CD4-positive, alpha-beta memory T cell (primary cell): Measurements from ENCODE around the gene BACE2. TPM values are rescaled to one million over a fixed set of nuclear protein-coding genes. Genes with fewer than 3 reads are reported as not detected.
"Not testable (repeated sequence)": the region's sequence is repeated elsewhere in the genome, so short reads cannot be mapped to it uniquely, and the experiment has no call there.

ENCODE experiments used
- CTCF ChIA-PET: fragments of 350-600 bp; sonication (Branson Sonifier 250); formaldehyde crosslinking; loops from one replicate; lab custom pipeline; 2021; ENCODE audit warnings: inconsistent platforms; ENCODE audit not compliant: partially characterized antibody; lab: Charles Lee
- POLR2A ChIA-PET: fragments of 350-600 bp; sonication (Branson Sonifier 250); formaldehyde crosslinking; loops from one replicate; lab custom pipeline; 2021; ENCODE audit not compliant: partially characterized antibody; lab: Charles Lee
- DNase-seq, 5 donors: peaks; one replicate each; pipeline versions ENCODE4 v3.0.0 to v3.0.0-alpha.2; 2020 to 2022; ENCODE audit warnings: mixed read lengths in 1 of 5
- H3K27ac ChIP-seq: one replicate; pipeline ENCODE4 v1.7.0; 2013; ENCODE audit warnings: low read depth, low read length
- H3K27me3 ChIP-seq: 2 replicates; pipeline ENCODE4 v1.7.0; 2013; ENCODE audit warnings: mild to moderate bottlenecking, low read length, moderate library complexity; ENCODE audit not compliant: insufficient read depth
- H3K36me3 ChIP-seq: 2 replicates; pipeline ENCODE4 v1.7.0; 2013; ENCODE audit warnings: mild to moderate bottlenecking, low read length, moderate library complexity; ENCODE audit not compliant: insufficient read depth
- H3K4me1 ChIP-seq: 2 replicates; pipeline ENCODE4 v1.7.0; 2013; ENCODE audit warnings: mild to moderate bottlenecking, low read length, moderate library complexity; ENCODE audit not compliant: insufficient read depth
- H3K4me3 ChIP-seq, 2 donors: one replicate each; pipeline ENCODE4 v1.7.0; 2013; ENCODE audit warnings: low read length in 2 of 2, mild to moderate bottlenecking in 1 of 2
- H3K9me3 ChIP-seq, 2 donors: one replicate each; pipeline ENCODE4 v1.7.0; 2013; ENCODE audit warnings: low read length in 2 of 2, control low read depth in 1 of 2; ENCODE audit not compliant: control insufficient read depth in 1 of 2
- H3K27ac Mint-ChIP-seq, 7 donors: one replicate each; pipeline ENCODE4 v1.8.0; 2020 to 2021; ENCODE audit warnings: mixed read lengths in 7 of 7, mild to moderate bottlenecking in 6 of 7, inconsistent platforms in 3 of 7, moderate library complexity in 3 of 7
- H3K27me3 Mint-ChIP-seq, 2 donors: one replicate each; pipeline ENCODE4 v1.8.0; 2020 to 2021; ENCODE audit warnings: mixed read lengths in 2 of 2
- H3K36me3 Mint-ChIP-seq, 2 donors: one replicate each; pipeline ENCODE4 v1.8.0; 2020 to 2021; ENCODE audit warnings: mixed read lengths in 2 of 2, inconsistent platforms in 1 of 2, mild to moderate bottlenecking in 1 of 2
- H3K4me1 Mint-ChIP-seq, 4 donors: one replicate each; pipeline ENCODE4 v1.8.0; 2020 to 2021; ENCODE audit warnings: mixed read lengths in 4 of 4, mild to moderate bottlenecking in 1 of 4
- H3K4me3 Mint-ChIP-seq, 8 donors: one replicate each; pipeline ENCODE4 v1.8.0; 2020 to 2021; ENCODE audit warnings: mixed read lengths in 8 of 8, mild to moderate bottlenecking in 7 of 8, moderate library complexity in 6 of 8, inconsistent platforms in 3 of 8
- H3K9me3 Mint-ChIP-seq, 8 donors: one replicate each; pipeline ENCODE4 v1.8.0; 2020 to 2021; ENCODE audit warnings: mixed read lengths in 8 of 8, mild to moderate bottlenecking in 5 of 8, inconsistent platforms in 3 of 8, moderate library complexity in 1 of 8
- intact Hi-C: fragments of 100-400 bp; cut with micrococcal nuclease; formaldehyde crosslinking; loops from one replicate; pipeline ENCODE4 v1.15.1; 2023
- polyA plus RNA-seq, 2 donors: library from polyadenylated mRNA; unstranded; fragments of 300-500 nt; fragmentation: Illumina TruSeq; gene quantifications; one replicate each; pipeline ENCODE4 v1.2.3, GENCODE V29; 2021
- total RNA-seq, 2 experiments: library from RNA; stranded (reverse); gene quantifications; one replicate each; pipeline ENCODE4 v1.2.3, GENCODE V29; 2021

The BACE2 gene
- total and polyA plus RNA-seq, 4 experiments from 2014 or later: 0.10 to 0.52 TPM; not detected in 2

DNA sequence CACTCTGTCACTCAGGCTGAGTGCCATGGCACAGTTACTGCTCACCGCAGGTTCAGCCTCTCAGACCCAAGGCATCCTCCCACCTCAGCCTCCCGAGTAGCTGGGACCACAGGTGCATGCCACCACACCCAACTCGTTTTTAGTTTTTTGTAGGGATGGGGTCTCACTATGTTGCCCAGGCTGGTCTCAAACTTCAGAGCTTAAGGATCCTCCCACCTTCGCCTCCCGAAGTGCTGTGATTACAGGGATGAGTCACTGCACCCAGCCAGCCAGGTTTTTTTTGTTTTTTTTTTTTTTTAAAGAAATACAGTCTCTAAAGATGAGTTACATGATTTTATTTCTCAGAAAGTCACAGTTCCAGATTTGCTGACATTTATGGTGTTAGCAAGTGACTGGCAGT is 29.0 kb downstream of the BACE2 start:
- no peak overlapping the region for H3K4me3 ChIP-seq
- DNase-seq: no peak
- no peaks in the 10 kb centered on the region for H3K27me3 ChIP-seq
- Mint-ChIP-seq H3K36me3 (no peaks in the 10 kb centered on the region), H3K9me3 (peaks cover 0 to 2% (median 0%) of the 10 kb centered on the region in 8 donors), H3K27me3 (peaks cover 8 to 10% of the 10 kb centered on the region in 2 donors), H3K27ac (no peak overlapping the region), H3K4me3 (no peak overlapping the region), H3K4me1 (no peaks in the 10 kb centered on the region)
- H3K4me1 ChIP-seq: no peaks in the 10 kb centered on the region
- ChIA-PET POLR2A (no interaction called here), CTCF (no interaction called here)
- intact Hi-C loops: no loop called here
- H3K27ac ChIP-seq: no peak overlapping the region
- H3K9me3 ChIP-seq: no peaks in the 10 kb centered on the region
- H3K36me3 ChIP-seq: no peaks in the 10 kb centered on the region

DNA sequence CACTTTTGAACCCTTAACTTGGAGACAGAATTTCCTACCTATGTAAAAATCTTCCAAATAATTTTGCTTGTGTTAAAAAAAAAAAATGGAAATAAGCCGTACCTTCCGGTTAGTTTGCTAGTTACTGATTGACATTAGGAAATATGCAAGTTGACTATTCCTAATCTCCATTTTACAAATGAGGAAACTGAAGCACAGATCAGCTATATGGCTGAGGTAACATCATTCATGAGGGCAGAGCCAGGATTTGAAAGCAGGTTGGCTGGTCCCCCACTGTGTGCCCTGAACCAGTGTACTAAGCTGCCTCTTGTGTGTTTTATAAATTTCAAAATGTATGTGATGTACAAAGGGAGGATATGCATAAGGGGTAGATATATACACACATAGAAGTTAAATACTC is 29.6 kb downstream of the BACE2 start:
- no peak overlapping the region for H3K4me3 Mint-ChIP-seq
- H3K36me3 Mint-ChIP-seq: no peaks in the 10 kb centered on the region
- H3K4me3 ChIP-seq: no peak overlapping the region
- no peaks in the 10 kb centered on the region for H3K4me1 ChIP-seq
- peaks cover 8 to 10% of the 10 kb centered on the region in 2 donors for H3K27me3 Mint-ChIP-seq
- H3K36me3 ChIP-seq: no peaks in the 10 kb centered on the region
- H3K9me3 ChIP-seq: no peaks in the 10 kb centered on the region
- no peaks in the 10 kb centered on the region for H3K4me1 Mint-ChIP-seq
- intact Hi-C loops: no loop called here
- DNase-seq: no peak
- no peaks in the 10 kb centered on the region for H3K27me3 ChIP-seq
- peaks cover 0 to 4% (median 0%) of the 10 kb centered on the region in 8 donors for H3K9me3 Mint-ChIP-seq
- CTCF ChIA-PET: no interaction called here
- H3K27ac Mint-ChIP-seq: no peak overlapping the region
- POLR2A ChIA-PET: no interaction called here
- H3K27ac ChIP-seq: no peak overlapping the region

DNA sequence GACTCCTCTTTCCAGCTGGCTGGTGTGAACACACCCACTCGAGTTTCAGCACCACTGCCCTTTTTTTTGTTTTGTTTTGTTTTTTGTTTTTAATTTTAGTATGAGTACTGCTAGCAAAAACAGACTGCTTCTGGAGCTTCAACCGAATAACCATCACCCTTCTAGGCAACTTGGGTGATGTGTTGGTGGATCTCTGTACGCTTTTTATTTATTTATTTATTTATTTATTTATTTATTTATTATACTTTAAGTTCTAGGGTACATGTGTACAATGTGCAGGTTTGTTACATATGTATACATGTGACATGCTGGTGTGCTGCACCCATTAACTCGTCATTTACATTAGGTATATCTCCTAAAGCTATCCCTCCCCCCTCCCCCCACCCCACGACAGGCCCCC is 30.7 kb downstream of the BACE2 start:
- H3K4me1 Mint-ChIP-seq, POLR2A ChIA-PET, H3K9me3 ChIP-seq, H3K36me3 Mint-ChIP-seq, CTCF ChIA-PET, H3K27ac Mint-ChIP-seq, H3K27ac ChIP-seq, H3K4me3 ChIP-seq, H3K36me3 ChIP-seq, H3K27me3 ChIP-seq, DNase-seq, intact Hi-C loops, H3K9me3 Mint-ChIP-seq, H3K4me3 Mint-ChIP-seq, H3K4me1 ChIP-seq: not testable (repeated sequence)
- H3K27me3 Mint-ChIP-seq: peaks cover 15 to 20% of the 10 kb centered on the region in 2 donors

- no peaks in the 10 kb centered on the region for H3K9me3 ChIP-seq
- intact Hi-C loops: no loop called here
- Mint-ChIP-seq H3K27ac (no peak overlapping the region), H3K36me3 (no peaks in the 10 kb centered on the region), H3K4me1 (no peaks in the 10 kb centered on the region), H3K27me3 (peaks cover 15 to 21% of the 10 kb centered on the region in 2 donors), H3K9me3 (peaks cover 0 to 4% (median 0%) of the 10 kb centered on the region in 8 donors), H3K4me3 (no peak overlapping the region)
- H3K4me1 ChIP-seq: no peaks in the 10 kb centered on the region
- H3K4me3 ChIP-seq: no peak overlapping the region
- H3K27me3 ChIP-seq: no peaks in the 10 kb centered on the region
- no peak overlapping the region for H3K27ac ChIP-seq
- DNase-seq: no peak
- no peaks in the 10 kb centered on the region for H3K36me3 ChIP-seq
- ChIA-PET POLR2A (no interaction called here), CTCF (no interaction called here)
Observed at GRCh38 chr21:41199123-41199522, 31.2 kb downstream of the BACE2 start.

- H3K9me3 Mint-ChIP-seq: peaks cover 0 to 4% (median 0%) of the 10 kb centered on the region in 8 donors
- Histone ChIP-seq H3K36me3 (no peaks in the 10 kb centered on the region), H3K27ac (no peak overlapping the region), H3K27me3 (no peaks in the 10 kb centered on the region), H3K4me1 (no peaks in the 10 kb centered on the region), H3K4me3 (no peak overlapping the region), H3K9me3 (no peaks in the 10 kb centered on the region)
- ChIA-PET POLR2A (no interaction called here), CTCF (no interaction called here)
- intact Hi-C loops: no loop called here
- no peak for DNase-seq
- H3K4me3 Mint-ChIP-seq: no peak overlapping the region
- H3K27ac Mint-ChIP-seq: no peak overlapping the region
- peaks cover 18 to 21% of the 10 kb centered on the region in 2 donors for H3K27me3 Mint-ChIP-seq
- no peaks in the 10 kb centered on the region for H3K36me3 Mint-ChIP-seq
- H3K4me1 Mint-ChIP-seq: no peaks in the 10 kb centered on the region
Observed at GRCh38 chr21:41199588-41199987, 31.6 kb downstream of the BACE2 start.

GRCh38 chr21:41201385-41201784 is 33.4 kb downstream of the BACE2 start:
- H3K27me3 ChIP-seq: no peaks in the 10 kb centered on the region
- ChIA-PET POLR2A (no interaction called here), CTCF (no interaction called here)
- no peak overlapping the region for H3K27ac Mint-ChIP-seq
- H3K27me3 Mint-ChIP-seq: peaks cover 18 to 19% of the 10 kb centered on the region in 2 donors
- H3K4me3 ChIP-seq: no peak overlapping the region
- no peaks in the 10 kb centered on the region for H3K4me1 Mint-ChIP-seq
- no peak overlapping the region for H3K4me3 Mint-ChIP-seq
- H3K9me3 ChIP-seq: no peaks in the 10 kb centered on the region
- H3K9me3 Mint-ChIP-seq: peaks cover 0 to 4% (median 0%) of the 10 kb centered on the region in 8 donors
- intact Hi-C loops: no loop called here
- no peak for DNase-seq
- no peak overlapping the region for H3K27ac ChIP-seq
- no peaks in the 10 kb centered on the region for H3K36me3 ChIP-seq
- no peaks in the 10 kb centered on the region for H3K36me3 Mint-ChIP-seq
- no peaks in the 10 kb centered on the region for H3K4me1 ChIP-seq

DNA sequence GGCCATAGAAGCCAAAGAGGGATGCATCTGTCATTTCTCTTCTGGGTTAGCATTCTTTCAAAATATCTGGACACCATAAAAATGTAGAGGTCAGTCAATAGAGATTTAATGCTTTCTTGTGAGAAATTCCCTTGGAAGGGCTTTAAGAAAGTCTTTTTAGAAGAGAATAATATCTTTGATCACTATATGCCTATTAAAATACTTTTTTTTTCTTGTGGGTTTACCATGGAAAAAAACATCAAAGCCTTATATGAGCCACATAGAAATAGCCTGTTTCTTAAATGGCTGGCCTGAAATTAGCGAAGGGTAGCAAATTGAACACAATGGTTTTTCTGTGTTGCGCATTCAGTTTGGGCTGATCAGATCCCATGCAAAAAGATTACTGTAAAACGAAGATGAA is 36.8 kb downstream of the BACE2 start:
- H3K36me3 Mint-ChIP-seq: no peaks in the 10 kb centered on the region
- H3K36me3 ChIP-seq: no peaks in the 10 kb centered on the region
- H3K27me3 ChIP-seq: no peaks in the 10 kb centered on the region
- no peak for DNase-seq
- intact Hi-C loops: no loop called here
- POLR2A ChIA-PET: no interaction called here
- H3K4me3 ChIP-seq: no peak overlapping the region
- CTCF ChIA-PET: no interaction called here
- H3K4me1 Mint-ChIP-seq: no peaks in the 10 kb centered on the region
- H3K4me3 Mint-ChIP-seq: no peak overlapping the region
- no peak overlapping the region for H3K27ac Mint-ChIP-seq
- H3K4me1 ChIP-seq: no peaks in the 10 kb centered on the region
- H3K27me3 Mint-ChIP-seq: peaks cover 17 to 18% of the 10 kb centered on the region in 2 donors
- H3K9me3 Mint-ChIP-seq: peaks cover 0 to 4% (median 0%) of the 10 kb centered on the region in 8 donors
- no peak overlapping the region for H3K27ac ChIP-seq
- H3K9me3 ChIP-seq: no peaks in the 10 kb centered on the region
